ENCODE results near the gene ZNF593.

The ZNF593 gene

DNA sequence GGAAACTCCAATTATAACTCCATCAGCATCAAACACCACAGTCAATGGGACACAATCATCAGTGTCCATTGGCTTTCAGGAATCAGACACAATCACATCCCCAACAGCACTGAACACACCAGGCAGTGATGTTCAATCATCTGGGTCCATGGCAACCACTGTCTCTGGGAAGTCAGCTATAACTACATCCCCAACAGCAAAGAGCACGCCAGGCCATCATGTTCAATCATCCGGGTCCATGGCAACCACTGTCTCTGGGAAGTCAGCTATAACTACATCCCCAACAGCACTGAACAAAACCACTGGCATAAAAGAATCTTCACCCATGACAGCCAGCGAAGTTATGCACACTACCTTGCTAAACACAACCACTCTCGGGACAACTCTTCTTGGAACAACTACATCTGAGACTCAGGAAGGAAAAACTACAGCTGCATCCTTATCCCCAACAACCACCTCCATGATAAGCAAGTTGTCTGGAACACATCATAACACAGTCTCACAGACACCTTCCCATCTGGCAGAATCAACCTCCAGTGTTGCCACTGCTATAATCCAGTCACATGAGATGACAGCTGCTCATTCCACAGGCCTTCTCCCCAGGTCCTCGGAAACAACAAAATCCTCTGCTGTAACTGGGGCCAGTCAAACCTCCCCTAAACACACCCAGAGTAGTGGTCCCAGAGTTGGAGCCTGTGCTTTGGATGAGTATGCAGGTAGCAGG is 40.6 kb downstream of the ZNF593 start:
- no peak for DNase-seq (ENCODE audit: low read depth)

DNA sequence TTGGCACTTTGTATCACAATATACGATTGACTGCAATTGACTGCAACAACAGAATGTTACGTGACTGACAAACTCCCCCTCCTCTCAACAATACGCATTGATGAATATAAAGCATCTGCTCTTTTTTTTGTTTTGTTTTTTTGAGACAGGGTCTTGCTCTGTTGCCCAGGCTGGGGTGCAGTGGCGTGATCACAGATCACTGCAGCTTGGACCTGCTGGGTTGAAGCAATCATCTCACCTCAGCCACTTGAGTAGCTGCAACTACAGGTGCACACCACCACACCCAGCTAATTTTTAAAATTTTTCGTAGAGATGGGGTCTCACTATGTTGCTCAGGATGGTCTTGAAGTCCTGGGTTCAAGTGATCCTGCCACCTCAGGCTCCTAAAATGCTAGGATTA is 43.0 kb downstream of the ZNF593 start:
- no peak for DNase-seq (ENCODE audit: low read depth)

DNA sequence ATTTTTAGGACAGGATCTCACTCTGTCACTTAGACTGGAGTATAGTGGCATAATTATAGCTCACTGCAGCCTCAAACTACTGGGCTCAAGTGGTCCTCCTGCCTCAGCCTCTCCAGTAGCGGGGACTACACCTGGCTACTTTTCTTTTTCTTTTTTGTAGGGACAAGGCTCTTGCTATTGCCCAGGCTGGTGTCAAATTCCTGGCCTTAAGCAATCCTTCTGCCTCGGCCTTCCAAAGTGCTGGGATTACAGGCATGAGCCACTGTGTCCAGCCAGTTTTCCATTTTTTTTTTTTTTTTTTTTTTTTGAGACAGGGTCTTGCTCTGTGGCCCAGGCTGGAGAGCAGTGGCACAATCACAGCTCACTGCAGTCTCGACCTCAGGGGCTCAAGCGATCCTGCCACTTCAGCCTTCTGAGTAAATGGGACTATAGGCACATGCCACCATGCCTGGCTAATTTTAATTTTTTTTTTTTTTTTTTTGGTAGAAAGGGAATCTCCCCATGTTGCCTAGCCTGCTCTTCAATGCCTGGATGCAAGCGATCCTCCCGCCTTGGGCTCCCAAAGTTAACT is 43.7 kb downstream of the ZNF593 start:
- DNase-seq (ENCODE audit: low read depth), result no peak

DNA sequence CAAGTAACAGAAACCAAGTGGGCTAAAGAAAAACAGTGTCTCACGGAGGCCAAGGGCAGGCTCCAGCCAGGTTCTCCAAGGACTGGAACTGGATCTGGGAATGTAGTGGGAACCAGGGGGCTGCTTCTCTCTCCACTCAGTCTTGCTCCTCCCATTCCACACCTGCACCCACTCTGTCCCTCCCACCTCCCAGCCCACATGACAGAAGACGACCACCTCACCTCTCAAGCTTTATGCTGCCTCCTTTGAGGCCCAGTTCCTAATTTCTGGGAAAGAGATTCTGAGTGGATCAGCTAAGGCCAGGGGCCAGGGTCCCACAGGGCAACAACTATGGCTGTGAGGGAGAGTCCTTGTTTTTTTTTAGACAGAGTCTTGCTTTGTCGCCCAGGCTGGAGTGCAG is 45.5 kb downstream of the ZNF593 start:
- DNase-seq (ENCODE audit: low read depth), result no peak

DNA sequence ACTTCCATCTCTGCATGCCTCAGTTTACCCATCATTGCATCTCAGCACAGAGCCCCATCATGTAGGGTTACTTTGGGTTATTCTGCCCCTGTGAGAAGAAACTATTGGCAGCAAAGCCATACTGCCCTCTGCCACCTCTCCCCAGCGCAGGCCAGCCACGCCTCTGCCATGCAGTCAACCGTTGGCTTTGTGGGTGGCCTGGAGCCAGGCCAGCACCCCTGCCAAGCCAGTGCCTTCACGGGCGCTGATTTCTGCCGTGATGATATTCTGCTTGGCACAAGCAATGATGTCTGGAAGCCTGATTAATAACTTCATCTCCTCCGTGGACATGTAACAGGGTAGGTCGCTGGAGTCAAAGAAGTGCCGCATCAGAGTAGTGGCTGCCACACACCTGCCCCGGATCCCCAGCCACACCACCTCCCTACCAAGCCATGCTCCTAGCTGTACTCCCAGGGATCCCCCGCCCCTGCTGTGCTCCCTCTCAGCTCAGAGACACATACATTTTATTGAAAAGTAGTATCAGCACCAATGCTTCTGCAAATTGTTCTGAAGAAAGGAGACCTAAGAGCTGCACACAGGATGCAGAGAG is 49.3 kb downstream of the ZNF593 start:
- DNase-seq (ENCODE audit: low read depth), result no peak
